ES-I3 (cell line): ENCODE data around the gene ZNF440.
A peak's percentile ranks its signal among the peaks of the same experiment; 100 is the strongest.
"Not testable (repeated sequence)": the region's sequence is repeated elsewhere in the genome, so short reads cannot be mapped to it uniquely, and the experiment has no call there.

Experiments used
- H3K36me3 ChIP-seq: 2 replicates; pipeline ENCODE4 v1.6.1; 2013; ENCODE audit warnings: mild to moderate bottlenecking, low read length, control low read depth, moderate library complexity; ENCODE audit not compliant: insufficient read depth
- H3K4me1 ChIP-seq: 2 replicates; pipeline ENCODE4 v1.6.1; 2013; ENCODE audit warnings: mild to moderate bottlenecking, control low read depth, low read length; ENCODE audit not compliant: insufficient read depth
- H3K9ac ChIP-seq: 2 replicates; pipeline ENCODE4 v1.6.1; 2013; ENCODE audit warnings: low read depth, mild to moderate bottlenecking, low read length, moderate library complexity
- H3K9me3 ChIP-seq: 2 replicates; pipeline ENCODE4 v1.6.1; 2013; ENCODE audit warnings: mild to moderate bottlenecking, low read length, moderate library complexity; ENCODE audit not compliant: control insufficient read depth, insufficient read depth

ZNF440 gene

DNA sequence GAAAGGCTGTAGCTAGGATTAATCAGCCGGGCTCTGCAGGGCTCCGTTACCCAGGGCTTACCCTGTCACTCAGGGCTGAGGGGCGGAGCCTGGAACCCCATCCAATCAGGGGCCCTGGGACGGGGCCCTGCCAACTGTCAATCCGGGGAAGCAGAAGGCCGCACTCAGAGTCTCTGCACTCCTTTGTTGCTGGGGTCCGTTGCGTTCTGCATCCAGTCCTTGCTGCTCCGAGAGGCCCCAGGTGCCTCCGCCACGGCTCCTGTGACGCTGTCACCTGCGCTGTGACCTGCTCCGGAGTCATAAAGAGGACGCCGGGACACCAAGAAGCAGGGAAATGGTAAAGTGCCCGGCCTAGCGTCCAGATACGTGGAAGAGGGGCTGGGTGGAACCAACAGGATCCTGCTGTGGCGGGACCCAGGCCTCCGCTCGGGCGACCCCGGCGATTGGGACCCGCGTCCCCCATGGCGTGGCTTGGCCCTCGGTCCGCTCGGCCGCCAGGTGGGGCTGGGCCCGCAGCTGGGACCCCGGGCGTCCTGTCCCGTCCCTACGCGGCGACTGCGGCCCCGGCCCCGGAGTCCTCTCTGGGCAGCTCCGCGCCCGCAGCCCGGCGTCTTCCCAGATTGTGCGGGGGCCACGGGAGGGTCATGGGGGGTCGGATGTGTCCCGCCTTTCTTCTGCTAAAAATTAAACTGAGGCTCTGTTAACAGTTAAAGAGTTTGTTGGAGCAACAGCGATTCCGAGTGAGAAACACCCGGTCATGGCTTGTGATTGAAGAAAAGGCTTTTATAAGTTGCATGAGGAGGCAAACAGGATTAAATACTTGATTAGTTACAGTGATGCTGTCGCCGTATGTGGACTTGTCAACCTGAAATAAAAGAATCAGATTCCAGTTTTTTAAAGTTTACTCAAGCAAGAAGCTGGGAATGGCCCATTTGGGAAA lies 15.4 kb upstream of the ZNF440 start, which contains the start of gene ZNF491:
Gene ZNF491, plus strand, starts transcription at position 133 of the 940 bp plus-strand sequence. CDS start 7,431 bp downstream, outside the sequence.
- H3K9me3 ChIP-seq = no peaks in the 10 kb centered on the region; the same call in 1 of the 2 replicates
- no peaks in the 10 kb centered on the region for H3K36me3 ChIP-seq
- no peaks in the 10 kb centered on the region for H3K4me1 ChIP-seq
- peak within 1 kb of the TSS; percentile 21; the same call in 1 of the 2 replicates for H3K9ac ChIP-seq

DNA sequence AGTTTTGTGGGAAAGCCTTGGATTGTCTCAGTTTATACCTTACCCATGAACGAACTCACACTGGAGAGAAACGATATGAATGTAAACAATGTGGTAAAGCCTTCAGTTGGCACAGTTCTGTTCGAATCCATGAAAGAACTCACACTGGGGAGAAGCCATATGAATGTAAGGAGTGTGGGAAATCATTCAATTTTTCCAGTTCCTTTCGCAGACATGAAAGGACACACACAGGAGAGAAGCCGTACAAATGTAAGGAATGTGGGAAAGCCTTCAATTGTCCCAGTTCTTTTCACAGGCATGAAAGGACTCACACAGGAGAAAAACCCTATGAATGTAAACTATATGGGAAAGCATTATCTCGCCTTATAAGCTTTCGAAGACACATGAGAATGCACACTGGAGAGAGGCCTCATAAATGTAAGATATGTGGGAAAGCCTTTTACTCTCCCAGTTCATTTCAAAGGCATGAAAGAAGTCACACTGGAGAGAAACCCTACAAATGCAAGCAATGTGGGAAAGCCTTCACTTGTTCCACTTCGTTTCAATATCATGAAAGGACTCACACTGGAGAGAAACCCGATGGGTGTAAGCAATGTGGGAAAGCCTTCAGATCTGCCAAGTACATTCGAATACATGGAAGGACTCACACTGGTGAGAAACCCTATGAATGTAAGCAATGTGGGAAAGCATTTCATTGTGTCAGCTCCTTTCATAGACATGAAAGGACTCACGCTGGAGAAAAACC lies 7.5 kb upstream of the ZNF440 start:
- Histone ChIP-seq H3K9ac (no peak overlapping the region), H3K9me3 (no peaks in the 10 kb centered on the region; the same call in 1 of the 2 replicates), H3K4me1 (no peaks in the 10 kb centered on the region), H3K36me3 (no peaks in the 10 kb centered on the region)

DNA sequence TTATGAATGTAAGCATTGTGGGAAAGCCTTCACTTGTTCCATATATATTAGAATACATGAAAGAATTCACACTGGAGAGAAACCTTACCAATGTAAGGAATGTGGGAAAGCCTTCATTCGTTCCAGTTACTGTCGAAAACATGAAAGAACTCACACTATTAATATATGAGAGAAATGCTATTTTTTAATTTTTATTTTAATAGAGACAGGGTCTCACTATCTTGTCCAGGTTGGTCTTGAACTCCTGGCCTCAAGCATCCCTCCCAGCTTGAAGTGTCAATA lies 7.0 kb upstream of the ZNF440 start:
- Histone ChIP-seq H3K4me1 (no peaks in the 10 kb centered on the region), H3K9me3 (no peaks in the 10 kb centered on the region; the same call in 1 of the 2 replicates), H3K36me3 (no peaks in the 10 kb centered on the region), H3K9ac (no peak overlapping the region)

GRCh38 chr19:11813703-11814028 lies 407 bp upstream of the ZNF440 start:
- no peaks in the 10 kb centered on the region for H3K36me3 ChIP-seq
- H3K4me1 ChIP-seq = no peaks in the 10 kb centered on the region
- no peaks in the 10 kb centered on the region for H3K9me3 ChIP-seq
- no peak overlapping the region for H3K9ac ChIP-seq

GRCh38 chr19:11814700-11815035 lies 595 bp downstream of the ZNF440 start:
- Histone ChIP-seq H3K9me3 (no peaks in the 10 kb centered on the region), H3K9ac (0 out of 2 replicates have a peak overlapping the region, but pooled peaks have one; percentile 31), H3K36me3 (no peaks in the 10 kb centered on the region), H3K4me1 (no peaks in the 10 kb centered on the region)

DNA sequence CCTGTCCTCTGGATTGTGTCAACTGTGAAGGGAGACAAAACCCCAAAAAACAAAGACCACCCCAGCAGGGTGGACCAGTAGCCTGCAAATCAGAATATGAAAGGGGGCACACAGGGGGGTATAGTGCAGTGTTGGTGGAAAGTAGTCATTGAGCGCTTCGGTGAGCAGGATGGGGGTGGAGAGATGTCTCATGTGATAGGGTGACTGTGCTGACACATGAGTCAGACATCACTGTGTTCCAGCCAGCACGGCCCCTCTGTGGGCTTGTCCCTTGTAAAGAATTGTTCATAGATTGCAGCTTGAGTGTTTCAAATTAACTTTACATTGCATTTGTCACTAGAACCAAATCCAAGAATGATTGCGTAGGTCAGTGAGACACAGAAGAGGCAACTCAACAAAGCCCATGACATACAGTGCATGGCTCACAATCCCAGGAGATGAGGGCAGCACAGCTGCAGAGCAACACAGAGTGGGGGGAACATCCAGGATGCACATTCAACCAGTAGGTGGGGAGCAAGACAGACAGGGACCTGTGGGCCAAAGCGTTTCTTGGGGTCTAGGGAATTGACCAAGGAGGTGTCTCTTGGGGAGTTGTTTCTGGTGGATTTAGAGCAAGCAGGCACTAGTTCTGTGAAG lies 7.5 kb downstream of the ZNF440 start:
- Histone ChIP-seq H3K36me3 (no peaks in the 10 kb centered on the region), H3K9me3 (no peaks in the 10 kb centered on the region), H3K4me1 (no peaks in the 10 kb centered on the region), H3K9ac (no peak overlapping the region)

GRCh38 chr19:11828957-11829876 lies 15.1 kb downstream of the ZNF440 start:
- H3K36me3 ChIP-seq, H3K9ac ChIP-seq, H3K9me3 ChIP-seq, H3K4me1 ChIP-seq: not testable (repeated sequence)

GRCh38 chr19:11832253-11832912 lies 18.3 kb downstream of the ZNF440 start:
- no peak overlapping the region for H3K9ac ChIP-seq
- peaks cover 5% of the 10 kb centered on the region for H3K9me3 ChIP-seq
- H3K4me1 ChIP-seq = no peaks in the 10 kb centered on the region
- no peaks in the 10 kb centered on the region; the same call in 1 of the 2 replicates for H3K36me3 ChIP-seq

DNA sequence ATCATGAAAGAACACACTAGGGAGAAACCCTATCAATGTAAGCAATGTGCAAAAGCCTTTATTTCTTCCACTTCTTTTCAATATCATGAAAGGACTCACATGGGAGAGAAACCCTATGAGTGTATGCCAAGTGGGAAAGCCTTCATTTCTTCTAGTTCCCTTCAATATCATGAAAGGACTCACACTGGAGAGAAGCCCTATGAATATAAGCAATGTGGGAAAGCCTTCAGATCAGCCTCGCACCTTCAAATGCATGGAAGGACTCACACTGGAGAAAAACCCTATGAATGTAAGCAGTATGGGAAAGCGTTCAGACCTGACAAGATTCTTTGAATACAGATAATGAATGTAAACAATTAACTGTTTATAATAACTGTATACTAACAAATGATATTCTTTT lies 19.5 kb downstream of the ZNF440 start:
- no peaks in the 10 kb centered on the region; the same call in 1 of the 2 replicates for H3K36me3 ChIP-seq
- H3K4me1 ChIP-seq = no peaks in the 10 kb centered on the region
- H3K9me3 ChIP-seq = peaks cover 5% of the 10 kb centered on the region
- H3K9ac ChIP-seq = no peak overlapping the region

DNA sequence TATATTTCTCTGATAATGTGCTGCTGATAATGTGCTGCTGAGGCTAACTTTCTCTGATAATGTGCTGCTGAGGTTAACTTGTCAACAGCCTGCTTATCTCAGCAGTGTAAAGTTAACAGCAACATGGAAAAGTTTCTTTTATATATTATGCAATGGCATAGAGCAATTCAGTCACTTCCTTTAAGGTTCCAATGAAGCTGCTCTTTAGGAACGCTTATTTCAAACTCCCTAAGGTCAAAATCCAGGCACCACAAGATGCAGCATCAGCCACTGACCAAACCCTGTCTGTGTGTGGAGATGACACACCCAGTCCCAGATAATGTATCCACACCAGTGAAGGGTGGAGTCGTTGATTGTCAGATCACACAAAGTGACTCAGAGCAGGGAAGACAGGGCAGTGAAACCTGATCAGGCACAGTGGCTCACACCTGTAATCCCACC lies 21.6 kb downstream of the ZNF440 start:
- not testable (repeated sequence) for H3K9ac ChIP-seq, H3K9me3 ChIP-seq, H3K36me3 ChIP-seq, H3K4me1 ChIP-seq

GRCh38 chr19:11843722-11844121 lies 29.6 kb downstream of the ZNF440 start:
- Histone ChIP-seq H3K4me1 (no peaks in the 10 kb centered on the region), H3K9ac (no peak overlapping the region), H3K9me3 (no peaks in the 10 kb centered on the region), H3K36me3 (no peaks in the 10 kb centered on the region)

GRCh38 chr19:11847615-11848014 lies 33.5 kb downstream of the ZNF440 start:
- H3K36me3 ChIP-seq, H3K9ac ChIP-seq, H3K4me1 ChIP-seq, H3K9me3 ChIP-seq: not testable (repeated sequence)

DNA sequence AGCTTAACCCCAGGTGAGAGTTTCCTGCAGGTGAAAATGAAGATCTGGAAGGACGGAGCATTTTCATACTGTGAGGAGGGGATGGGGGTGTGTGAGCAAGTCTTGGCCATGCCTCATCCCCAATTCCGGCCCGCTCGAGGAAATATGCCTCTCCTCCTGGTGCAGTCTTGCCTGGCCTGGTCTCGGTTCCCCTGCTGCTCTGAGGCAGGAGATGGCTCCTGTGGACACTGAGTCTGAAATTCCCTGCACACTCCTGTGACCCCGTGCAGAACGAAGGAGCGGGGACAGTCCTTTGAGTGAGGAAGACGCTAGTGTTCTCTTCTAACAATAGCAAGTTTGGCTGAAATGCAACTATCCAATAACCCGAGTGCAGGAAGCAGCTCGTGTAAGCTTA lies 34.1 kb downstream of the ZNF440 start:
- no peak overlapping the region for H3K9ac ChIP-seq
- no peaks in the 10 kb centered on the region for H3K36me3 ChIP-seq
- H3K4me1 ChIP-seq = no peaks in the 10 kb centered on the region
- no peaks in the 10 kb centered on the region for H3K9me3 ChIP-seq
